Mononuclear cell (primary cell): ENCODE measurements around the gene PPP1R26. TPM values are rescaled to one million over a fixed set of nuclear protein-coding genes. Genes with fewer than 3 reads are reported as not detected.
"Not testable (repeated sequence)": the region's sequence is repeated elsewhere in the genome, so short reads cannot be mapped to it uniquely, and the experiment has no call there.

ENCODE experiments used
- H3K27me3 ChIP-seq: 2 replicates; pipeline ENCODE4 v1.6.0; 2011; ENCODE audit warnings: low read length, control low read depth; ENCODE audit not compliant: insufficient read depth
- H3K4me1 ChIP-seq: 2 replicates; pipeline ENCODE4 v1.5.1; 2011; ENCODE audit warnings: mild to moderate bottlenecking, low read length, control low read depth; ENCODE audit not compliant: insufficient read depth
- H3K4me3 ChIP-seq: 2 replicates; pipeline ENCODE4 v1.5.1; 2011; ENCODE audit warnings: mild to moderate bottlenecking, low read length, moderate library complexity
- H3K9me3 ChIP-seq: 2 replicates; pipeline ENCODE4 v1.5.1; 2011; ENCODE audit warnings: low read depth, mild to moderate bottlenecking, control low read depth, low read length
- total RNA-seq: library from RNA; depleted of rRNA; stranded (reverse); fragments of >200 nt; gene quantifications from one replicate; pipeline ENCODE4 v1.2.3, GENCODE V29; 2012

PPP1R26 gene
- total RNA-seq, 1 donor, result 1.5 TPM

DNA sequence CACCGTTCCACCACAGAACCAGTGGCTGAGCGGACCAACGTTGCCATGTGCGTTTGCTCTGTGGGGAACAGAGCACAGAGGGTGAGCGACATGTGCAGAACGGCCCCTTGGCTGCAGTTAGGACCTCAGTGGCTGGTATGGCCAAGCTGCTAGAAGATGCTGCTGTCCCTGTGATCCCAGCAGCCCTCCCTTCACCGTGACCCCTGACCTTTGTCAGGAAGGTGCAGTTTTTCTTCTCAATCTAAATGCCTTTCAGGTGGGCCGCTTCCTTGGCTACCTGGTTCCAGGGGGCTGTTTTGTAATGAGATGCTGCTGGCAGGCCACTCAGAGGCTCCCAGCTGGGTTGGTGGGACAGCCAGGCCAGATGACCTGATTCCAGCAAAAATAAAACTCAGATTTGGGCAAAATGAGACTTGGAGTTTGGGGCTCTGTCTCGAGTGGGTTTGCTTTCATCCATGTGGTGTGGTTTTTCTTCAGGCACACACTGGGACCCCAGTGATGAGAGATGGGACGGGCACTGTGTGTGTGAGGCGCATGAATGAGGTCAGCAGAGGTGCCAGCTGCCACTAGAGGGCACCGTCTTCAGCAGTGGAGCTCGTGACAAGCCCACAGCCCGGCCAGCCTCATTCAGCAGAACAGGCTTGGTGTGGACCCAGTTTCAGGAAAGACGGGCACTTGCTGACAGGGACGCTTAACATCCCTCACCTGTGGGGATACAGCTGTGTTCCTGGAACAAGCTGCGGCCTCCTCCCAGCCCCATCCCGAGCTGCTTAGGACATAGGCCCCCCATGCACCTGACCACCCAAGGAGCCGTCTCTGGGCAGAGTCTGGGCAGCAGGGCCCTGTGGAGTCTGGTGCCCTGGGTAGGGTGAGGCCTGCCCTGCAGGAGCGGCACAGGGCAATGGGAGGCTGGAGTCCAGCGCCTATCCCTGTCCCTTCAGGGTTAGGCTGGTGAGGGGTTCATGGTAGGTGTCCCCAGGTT lies 25.0 kb downstream of the PPP1R26 start:
- no peak overlapping the region for H3K4me3 ChIP-seq
- no peaks in the 10 kb centered on the region for H3K9me3 ChIP-seq
- no peaks in the 10 kb centered on the region for H3K27me3 ChIP-seq
- peaks cover 22% of the 10 kb centered on the region for H3K4me1 ChIP-seq

DNA sequence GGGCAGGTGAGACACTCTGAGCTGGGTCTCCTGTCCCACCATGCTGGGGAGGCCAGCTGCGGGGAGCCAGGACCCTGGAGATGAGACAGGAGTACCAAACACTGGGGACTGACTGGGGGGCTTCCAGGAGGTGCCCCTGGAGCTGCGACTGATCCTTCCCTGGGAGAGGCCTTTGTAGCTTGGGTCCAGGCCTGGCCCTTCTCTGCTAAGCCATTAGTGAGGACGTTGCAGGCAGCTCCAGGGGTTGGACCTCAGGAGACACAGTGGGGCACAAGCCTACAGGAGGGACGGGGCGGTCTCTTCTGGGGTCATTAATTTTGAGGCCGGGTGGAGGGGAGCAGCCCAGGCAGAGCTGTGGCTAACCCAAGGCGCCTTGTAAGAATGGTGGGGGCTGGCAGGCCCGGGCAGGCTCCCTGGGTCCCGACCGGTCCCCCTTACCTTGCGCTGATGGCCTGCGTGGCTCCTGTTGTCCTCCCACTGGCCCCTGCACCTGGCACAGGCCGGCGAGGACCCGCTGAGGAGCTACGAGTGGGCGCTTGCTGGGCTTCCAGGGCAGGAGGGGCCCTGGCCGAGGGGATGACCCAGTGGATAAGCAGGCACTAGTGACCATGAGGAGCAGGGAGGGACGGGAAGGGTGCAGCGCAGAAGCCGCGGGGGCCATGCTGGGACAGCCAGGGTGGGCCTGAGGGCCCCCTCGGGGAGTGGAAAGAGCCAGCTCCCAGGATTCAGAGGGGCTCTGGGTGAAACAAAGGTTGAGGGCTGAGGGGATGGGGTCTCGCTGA lies 26.0 kb downstream of the PPP1R26 start:
- peaks cover 14% of the 10 kb centered on the region for H3K4me1 ChIP-seq
- H3K4me3 ChIP-seq, result no peak overlapping the region
- no peaks in the 10 kb centered on the region for H3K27me3 ChIP-seq
- H3K9me3 ChIP-seq, result no peaks in the 10 kb centered on the region

DNA sequence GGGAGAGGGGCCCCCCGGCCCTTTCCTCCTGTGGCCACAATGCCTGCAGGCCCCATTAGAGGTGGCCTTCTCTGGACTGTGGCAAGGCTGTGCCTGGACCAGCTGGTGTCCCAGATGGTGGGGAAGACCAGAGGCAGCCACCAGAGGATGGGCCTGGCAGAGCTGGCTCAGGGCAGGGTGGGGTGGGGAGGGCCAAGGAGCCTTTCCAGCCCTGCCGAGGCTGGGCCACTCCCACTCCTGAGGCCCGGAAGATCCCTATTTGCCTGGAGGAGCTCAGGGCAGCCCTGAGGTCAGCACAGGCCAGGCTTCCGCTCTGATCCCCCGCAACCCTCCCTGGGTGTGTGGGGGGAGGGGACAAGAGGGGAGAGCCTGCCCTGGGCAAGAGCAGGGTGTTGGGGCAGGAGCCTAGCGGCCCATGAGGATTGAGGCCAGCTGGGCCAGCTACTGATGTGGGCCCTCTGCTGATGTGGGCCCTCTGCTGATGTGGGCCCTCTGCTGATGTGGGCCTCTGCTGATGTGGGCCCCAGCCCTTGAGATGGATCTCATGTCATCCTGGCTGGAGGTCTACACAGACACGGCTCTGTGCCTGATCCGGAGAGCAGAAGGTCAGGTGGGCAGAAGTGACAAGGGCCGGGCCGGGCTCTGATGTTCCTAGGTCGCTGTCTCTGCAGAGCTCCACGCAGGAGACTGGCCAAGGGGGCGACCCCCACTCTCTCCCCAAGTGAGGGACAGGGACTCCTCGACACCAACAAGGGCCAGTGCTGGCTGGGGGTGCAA lies 26.9 kb downstream of the PPP1R26 start:
- Histone ChIP-seq H3K9me3 (no peaks in the 10 kb centered on the region), H3K4me3 (no peak overlapping the region), H3K27me3 (no peaks in the 10 kb centered on the region), H3K4me1 (peaks cover 9% of the 10 kb centered on the region)

DNA sequence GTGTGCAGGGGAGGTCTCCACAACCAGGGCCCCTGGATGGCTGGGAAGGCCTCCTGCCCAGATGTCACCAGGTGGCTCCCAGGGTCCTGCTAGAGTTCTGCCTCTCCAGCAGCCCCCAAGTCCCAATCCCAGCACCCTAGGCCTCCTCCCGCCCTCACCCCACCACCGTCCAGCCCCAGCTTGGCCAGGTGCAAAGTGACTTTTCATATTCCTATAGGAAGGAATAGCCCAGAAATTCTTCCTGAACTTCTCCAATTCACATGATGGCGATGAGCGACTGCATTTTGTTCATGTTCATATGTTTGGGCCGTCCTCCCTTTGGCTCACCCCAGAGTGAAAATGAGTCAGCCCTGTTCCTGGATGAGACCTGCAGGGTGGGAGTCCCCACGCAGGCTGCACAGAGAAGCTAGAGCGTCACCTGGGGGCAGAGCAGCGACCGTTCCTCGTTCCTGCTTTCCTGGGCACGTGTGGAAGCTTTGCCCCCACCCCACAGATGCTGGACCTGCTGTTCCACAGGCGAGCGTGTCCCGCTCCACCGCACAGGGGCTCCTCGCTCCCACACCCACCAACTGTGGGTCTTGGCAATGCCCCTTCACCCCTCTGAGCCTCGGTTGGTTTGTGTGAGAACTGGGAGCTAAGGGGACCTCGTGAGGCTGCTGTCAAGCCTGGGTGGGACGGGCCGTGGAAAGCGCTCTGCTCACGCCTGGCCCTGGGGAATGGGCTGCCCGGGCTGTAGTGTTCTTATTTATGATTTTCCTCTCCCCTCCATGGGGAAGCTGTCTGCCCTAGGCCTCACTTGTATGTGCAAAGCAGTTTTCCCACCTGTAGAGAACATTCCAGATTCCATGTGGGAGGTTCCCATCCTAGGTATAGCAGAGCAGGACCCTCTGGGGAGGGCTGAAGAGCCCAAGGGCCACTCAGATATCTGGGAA lies 27.8 kb downstream of the PPP1R26 start:
- peaks cover under 1% of the 10 kb centered on the region for H3K4me1 ChIP-seq
- no peaks in the 10 kb centered on the region for H3K27me3 ChIP-seq
- no peaks in the 10 kb centered on the region for H3K9me3 ChIP-seq
- H3K4me3 ChIP-seq, result no peak overlapping the region

DNA sequence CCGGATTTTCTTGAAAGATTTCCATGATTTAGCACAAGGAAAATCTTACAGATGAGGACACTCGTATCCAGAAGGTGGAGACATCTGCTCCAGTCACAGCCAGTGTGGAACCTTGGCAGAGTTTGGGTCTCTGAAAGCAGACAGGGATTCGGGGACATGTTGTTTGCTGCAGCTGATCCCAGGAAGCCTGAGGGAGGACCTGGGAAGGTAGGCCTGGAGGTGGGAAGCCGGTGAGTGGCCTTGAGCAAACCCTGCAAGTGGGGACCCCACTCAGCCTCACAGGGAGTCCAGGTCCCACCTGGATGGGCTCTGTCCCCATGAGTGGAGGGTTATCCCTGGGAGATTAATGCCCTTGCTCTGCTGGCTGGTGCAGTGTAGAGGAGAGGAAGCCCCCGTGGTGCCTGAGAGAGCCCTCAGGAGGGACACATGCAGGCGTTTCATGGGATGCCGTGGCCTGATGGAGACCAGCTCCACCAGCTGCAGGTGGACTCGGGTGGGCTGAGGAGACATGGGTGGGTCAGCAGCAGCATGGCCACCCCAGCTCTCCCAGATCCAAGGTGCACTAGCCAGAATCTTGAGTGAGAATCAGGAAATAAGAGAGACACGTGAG lies 28.7 kb downstream of the PPP1R26 start:
- Histone ChIP-seq H3K4me1 (no peaks in the 10 kb centered on the region), H3K27me3 (no peaks in the 10 kb centered on the region), H3K4me3 (no peak overlapping the region), H3K9me3 (no peaks in the 10 kb centered on the region)

DNA sequence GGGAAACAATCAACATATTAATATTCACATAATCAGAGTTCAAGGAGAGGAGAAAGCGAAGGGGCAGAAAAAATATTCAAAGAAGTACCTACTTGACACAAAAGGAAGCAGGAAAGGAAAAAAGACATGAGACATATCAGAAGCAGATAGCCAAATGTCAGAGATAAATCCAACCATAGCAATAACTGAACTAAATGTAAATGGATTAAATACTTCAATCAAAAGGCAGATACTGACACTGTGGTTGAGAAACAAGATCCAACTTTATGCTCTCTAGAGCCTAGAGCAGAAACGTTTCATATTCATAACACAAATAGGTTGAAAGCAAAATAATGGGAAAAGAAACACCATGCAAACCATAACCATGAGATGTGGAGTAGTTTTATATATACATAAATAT lies 29.9 kb downstream of the PPP1R26 start:
- no peak overlapping the region for H3K4me3 ChIP-seq
- no peaks in the 10 kb centered on the region for H3K4me1 ChIP-seq
- H3K9me3 ChIP-seq, result no peaks in the 10 kb centered on the region
- H3K27me3 ChIP-seq, result no peaks in the 10 kb centered on the region

DNA sequence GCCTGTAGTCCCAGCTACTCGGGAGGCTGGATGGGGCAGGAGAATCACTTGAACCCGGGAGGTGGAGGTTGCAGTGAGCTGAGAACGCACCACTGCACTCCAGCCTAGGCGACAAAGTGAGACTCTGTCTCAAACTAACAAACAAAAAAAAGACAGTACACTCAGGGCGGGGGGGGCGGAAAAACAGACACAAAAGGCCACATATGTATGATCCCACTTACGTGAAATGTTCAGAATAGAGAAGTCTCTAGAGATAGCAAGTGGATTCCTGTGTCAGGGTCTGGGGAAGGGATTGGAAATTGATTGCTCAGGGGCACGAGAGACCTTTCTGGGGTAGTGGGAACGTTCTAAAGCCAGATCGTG lies 32.6 kb downstream of the PPP1R26 start:
- Histone ChIP-seq H3K4me1 (no peaks in the 10 kb centered on the region), H3K27me3 (no peaks in the 10 kb centered on the region), H3K4me3 (no peak overlapping the region), H3K9me3 (no peaks in the 10 kb centered on the region)

DNA sequence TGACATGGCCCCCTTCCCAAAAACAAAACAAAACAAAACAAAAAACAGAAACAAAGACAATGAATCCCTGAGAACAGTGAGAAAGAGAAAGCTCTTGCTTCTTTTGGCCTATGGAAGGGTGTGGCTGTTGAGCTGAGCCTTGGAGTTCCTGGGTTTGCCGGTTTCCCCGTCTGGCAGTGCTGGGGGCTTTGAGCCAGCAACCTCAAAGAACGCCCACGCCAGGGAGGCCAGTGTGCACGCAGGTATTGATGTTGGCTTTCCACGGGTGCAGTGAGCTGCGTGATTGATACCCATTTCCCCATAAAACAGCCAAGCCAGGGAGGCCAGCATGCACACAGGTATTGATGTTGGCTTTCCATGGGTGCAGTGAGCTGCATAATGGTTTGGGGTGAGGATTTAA lies 33.3 kb downstream of the PPP1R26 start:
- no peak overlapping the region for H3K4me3 ChIP-seq
- H3K4me1 ChIP-seq, result no peaks in the 10 kb centered on the region
- H3K27me3 ChIP-seq, result no peaks in the 10 kb centered on the region
- H3K9me3 ChIP-seq, result no peaks in the 10 kb centered on the region

DNA sequence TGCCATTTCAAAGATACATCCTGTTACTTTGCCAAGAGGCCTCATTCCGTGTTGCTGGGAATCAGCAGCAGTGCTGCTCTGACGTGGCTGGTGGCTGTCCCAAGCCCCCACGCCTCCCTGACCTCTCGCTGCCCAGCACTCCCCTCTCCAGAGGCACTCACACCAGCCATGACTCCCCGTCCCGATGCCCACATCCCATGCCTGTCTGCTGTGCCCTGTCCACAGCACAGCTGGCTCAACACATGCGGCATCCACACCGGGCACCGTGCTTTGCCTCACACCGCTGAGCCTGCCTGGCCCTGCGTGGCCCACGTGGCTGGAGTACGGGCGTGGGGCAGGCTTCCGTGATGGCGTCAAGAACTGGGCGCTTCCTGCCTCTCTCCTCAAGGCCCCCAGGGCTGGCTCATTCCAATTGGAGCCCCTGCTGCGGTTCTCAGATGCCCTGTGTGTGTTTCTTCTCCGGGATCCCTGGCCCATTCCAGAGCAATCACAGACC lies 33.8 kb downstream of the PPP1R26 start:
- no peaks in the 10 kb centered on the region for H3K27me3 ChIP-seq
- no peaks in the 10 kb centered on the region for H3K4me1 ChIP-seq
- no peaks in the 10 kb centered on the region for H3K9me3 ChIP-seq
- H3K4me3 ChIP-seq, result no peak overlapping the region

DNA sequence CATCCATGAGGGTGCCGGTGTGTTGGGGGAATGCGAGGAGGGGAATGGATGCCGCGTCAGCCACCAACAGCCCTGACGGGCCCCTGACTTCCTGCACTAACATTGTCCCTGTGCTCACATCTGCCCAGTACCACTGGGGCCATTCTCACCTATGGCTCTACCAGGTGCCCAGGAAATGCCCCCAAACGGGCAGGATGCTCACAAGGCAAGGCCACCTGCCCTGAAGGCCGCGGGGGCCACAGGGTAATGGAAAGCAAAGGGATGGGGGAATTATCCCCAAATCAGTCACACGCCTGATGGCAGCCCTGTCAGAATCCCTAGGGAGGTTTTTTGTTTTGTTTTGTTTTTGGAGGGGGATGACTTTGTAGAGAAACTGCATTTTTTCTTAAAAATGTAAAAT lies 34.3 kb downstream of the PPP1R26 start:
- H3K4me3 ChIP-seq, H3K27me3 ChIP-seq, H3K9me3 ChIP-seq, H3K4me1 ChIP-seq: not testable (repeated sequence)

DNA sequence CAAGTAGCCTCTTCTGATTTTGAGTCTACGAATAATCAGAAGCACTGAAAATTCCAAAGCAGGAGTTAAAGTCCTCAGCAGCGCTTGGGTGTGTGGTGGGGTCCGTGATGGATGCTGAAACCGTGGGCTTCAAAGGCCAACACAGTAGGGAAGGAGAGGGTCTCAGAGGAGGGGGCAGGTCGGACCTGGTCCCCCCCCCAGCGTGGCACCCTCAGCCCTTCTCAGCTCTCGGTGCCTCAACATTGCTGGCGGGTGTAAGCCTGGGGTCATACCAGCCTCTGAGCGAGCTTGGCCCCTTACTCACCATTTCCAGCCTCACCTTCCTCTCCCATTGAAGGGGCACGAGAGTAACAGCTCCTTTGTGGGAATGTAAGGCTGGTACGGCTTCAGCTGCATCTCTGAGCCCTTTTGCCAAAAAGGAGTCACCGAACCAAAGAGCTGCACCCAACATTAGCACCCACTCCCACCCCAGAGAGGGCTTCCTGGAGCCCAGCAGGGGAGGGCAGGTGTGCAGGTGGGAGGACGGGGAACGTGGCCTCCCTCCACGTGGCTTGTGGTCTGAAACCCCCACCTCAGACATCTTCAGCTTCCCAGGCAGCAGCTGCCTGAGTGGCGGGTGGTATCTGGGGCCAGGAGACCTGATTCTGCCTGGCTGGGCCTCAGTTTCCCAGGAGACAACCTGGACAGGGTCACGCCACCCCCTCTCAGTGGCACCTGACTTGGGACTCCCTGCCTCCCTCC lies 34.9 kb downstream of the PPP1R26 start:
- Histone ChIP-seq H3K27me3 (no peaks in the 10 kb centered on the region), H3K9me3 (no peaks in the 10 kb centered on the region), H3K4me1 (no peaks in the 10 kb centered on the region), H3K4me3 (no peak overlapping the region)

DNA sequence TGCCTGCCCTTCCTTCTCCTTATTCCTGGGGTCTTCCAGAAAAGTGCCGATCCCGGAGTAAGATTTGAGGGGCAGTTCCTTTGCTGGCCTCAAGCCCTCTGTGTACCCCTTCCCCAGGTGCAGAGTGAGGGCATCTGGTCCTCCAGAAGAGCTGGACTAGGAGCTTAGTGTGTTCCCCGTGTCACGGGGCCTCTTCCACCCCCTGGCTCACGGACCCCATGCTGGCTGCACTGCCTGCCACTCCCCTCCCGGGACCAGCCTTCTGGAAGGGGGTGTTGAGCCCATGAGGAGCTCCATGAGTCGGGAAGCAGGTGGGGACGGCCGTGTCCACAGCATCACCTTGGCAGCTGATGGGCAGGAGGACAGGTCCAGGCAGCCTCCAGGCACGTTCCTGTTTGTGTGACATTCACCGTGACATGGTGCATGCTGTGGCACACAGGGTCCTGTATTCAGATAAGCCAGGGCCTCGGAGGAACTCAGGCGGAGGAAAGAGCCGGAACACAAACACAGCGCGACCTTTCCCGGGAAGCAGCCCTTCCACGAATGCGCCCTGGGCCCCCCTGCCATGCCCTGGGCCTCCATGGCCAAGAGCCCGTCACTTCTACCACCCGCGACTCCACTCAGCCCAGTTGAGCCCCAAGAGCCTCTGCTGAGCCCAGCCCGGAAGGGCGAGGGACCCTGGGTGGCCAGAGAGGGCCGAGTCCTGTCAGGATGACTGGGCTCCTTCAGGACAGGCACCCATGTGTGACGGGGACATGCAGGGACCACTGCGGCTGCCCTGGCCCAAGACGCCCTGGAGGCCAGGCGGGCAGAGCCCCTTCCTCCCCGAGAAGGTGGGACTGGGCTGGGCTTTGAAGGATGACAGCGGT lies 35.7 kb downstream of the PPP1R26 start:
- Histone ChIP-seq H3K4me3 (no peak overlapping the region), H3K27me3 (no peaks in the 10 kb centered on the region), H3K9me3 (no peaks in the 10 kb centered on the region)

More for the DNA sequence above, 35.7 kb downstream of the PPP1R26 start:
- no peaks in the 10 kb centered on the region for H3K4me1 ChIP-seq
